ENCODE data around the gene SUGCT.

The SUGCT gene

DNA sequence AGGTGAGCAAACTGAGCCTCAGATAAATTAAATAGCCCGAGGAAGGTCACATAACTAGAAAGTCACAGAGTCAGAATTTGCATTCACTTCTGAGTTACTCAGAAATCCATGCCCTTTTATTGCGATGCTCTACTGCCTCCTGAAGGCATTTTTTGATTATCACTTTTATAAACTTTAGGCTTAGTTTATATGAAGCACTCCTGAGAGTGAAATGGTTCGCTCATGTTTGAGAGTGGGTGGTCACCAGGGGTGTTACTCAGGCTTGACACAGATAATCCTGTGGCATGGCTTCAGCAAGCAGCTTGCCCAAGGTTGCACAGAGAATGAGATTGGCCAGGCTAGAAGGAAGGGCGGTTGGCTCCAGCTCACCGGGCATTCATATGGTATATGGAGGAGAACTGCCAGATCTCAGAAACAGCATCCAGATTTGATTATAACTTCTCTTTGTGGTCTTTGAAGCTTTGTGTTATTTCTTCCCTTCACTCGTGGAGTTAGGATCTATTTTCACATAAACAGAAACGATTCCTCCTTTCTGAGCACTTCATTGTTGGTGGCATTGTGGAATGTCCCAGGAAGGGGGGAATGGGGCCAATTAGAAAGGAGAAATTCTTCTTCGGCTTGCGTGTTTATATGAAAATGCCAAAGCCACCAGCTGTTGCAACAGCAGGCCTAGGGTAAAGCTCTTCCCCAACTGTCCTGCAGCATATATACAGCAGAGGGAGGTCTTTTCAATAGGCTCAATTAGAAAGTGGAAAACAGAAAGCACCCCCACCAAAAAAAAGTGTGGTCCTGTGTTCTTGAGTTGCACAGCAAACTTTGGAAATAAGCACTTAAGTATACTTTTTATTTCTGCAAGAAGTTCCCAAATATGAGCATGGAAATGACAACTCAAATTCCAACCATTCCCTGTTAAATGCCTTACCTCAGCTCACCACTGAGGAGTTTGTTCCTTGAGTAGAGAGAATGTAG, 628.8 kb downstream of the SUGCT start:
- no peak overlapping the region for H3K9ac ChIP-seq
- TF ChIP-seq, protein P1, sequence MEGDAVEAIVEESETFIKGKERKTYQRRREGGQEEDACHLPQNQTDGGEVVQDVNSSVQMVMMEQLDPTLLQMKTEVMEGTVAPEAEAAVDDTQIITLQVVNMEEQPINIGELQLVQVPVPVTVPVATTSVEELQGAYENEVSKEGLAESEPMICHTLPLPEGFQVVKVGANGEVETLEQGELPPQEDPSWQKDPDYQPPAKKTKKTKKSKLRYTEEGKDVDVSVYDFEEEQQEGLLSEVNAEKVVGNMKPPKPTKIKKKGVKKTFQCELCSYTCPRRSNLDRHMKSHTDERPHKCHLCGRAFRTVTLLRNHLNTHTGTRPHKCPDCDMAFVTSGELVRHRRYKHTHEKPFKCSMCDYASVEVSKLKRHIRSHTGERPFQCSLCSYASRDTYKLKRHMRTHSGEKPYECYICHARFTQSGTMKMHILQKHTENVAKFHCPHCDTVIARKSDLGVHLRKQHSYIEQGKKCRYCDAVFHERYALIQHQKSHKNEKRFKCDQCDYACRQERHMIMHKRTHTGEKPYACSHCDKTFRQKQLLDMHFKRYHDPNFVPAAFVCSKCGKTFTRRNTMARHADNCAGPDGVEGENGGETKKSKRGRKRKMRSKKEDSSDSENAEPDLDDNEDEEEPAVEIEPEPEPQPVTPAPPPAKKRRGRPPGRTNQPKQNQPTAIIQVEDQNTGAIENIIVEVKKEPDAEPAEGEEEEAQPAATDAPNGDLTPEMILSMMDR (IDR thresholded peaks at IDR 0.05), result no peak
- no peaks in the 10 kb centered on the region for H3K27me3 ChIP-seq (ENCODE audit: control insufficient read depth, insufficient read depth, low read length)
- no peaks in the 10 kb centered on the region for H3K36me3 ChIP-seq (ENCODE audit: control insufficient read depth, insufficient read depth, low read length)
- H3K79me2 ChIP-seq, result no peaks in the 10 kb centered on the region
- no peak overlapping the region for H3K4me2 ChIP-seq (ENCODE audit: low read length)
- no peaks in the 10 kb centered on the region for H3K9me3 ChIP-seq (ENCODE audit: control insufficient read depth, low read length)
- no peak overlapping the region for H2AFZ ChIP-seq
- H3K4me3 ChIP-seq (ENCODE audit: low read depth, low read length), result no peak overlapping the region
- no peak overlapping the region for H3K27ac ChIP-seq
- no peaks in the 10 kb centered on the region for H3K4me1 ChIP-seq

DNA sequence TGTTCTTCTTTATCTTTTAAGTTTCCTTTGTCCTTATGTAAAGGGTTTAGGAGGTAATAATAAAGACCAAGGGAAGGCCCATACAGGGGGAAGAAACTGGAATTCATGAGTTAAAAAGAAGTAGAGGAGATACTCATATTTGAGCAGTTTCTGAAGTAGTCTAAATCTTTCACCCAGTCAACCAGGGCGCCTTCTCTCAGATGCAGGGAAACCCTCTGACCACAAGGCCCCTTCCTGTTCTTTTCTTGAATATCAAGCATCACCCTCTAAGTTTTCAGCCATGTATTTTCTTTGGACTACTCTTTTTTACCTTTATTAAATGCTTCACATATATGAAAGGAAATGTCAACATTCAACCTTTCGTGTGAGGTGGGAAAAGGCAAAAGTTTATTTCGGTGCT, 630.8 kb downstream of the SUGCT start:
- Histone ChIP-seq H3K79me2 (no peaks in the 10 kb centered on the region), H3K9me3 (ENCODE audit: control insufficient read depth, low read length) (no peaks in the 10 kb centered on the region), H3K36me3 (ENCODE audit: control insufficient read depth, insufficient read depth, low read length) (no peaks in the 10 kb centered on the region), H3K27me3 (ENCODE audit: control insufficient read depth, insufficient read depth, low read length) (no peaks in the 10 kb centered on the region), H3K4me1 (no peaks in the 10 kb centered on the region), H2AFZ (no peak overlapping the region), H3K9ac (no peak overlapping the region), H3K4me3 (ENCODE audit: low read depth, low read length) (no peak overlapping the region), H3K27ac (no peak overlapping the region), H3K4me2 (ENCODE audit: low read length) (no peak overlapping the region)
- TF ChIP-seq, protein P1 (IDR thresholded peaks at IDR 0.05), result no peak

DNA sequence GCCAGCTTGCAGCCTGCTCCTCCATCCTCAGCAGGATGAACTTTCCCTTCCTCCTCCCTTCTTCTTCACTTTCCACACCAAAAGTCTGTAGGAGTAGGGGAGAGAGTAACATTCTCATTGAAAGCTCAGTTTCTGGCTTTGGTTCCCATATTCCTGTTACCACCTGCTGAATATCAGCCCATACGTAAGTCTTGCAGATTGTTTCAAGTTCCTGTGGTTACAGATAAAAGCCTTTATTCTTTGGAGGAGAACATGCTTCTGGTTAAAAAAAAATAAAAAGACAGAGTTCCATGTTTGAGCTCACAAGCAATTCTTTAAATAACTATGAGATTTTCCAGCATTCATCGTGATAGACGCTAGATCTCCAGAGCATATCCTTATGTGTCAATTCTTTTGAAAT, 637.3 kb downstream of the SUGCT start:
- Histone ChIP-seq H3K36me3 (ENCODE audit: control insufficient read depth, insufficient read depth, low read length) (no peaks in the 10 kb centered on the region), H3K9ac (no peak overlapping the region), H3K27me3 (ENCODE audit: control insufficient read depth, insufficient read depth, low read length) (no peaks in the 10 kb centered on the region), H3K9me3 (ENCODE audit: control insufficient read depth, low read length) (no peaks in the 10 kb centered on the region), H2AFZ (no peak overlapping the region), H3K4me3 (ENCODE audit: low read depth, low read length) (no peak overlapping the region), H3K27ac (no peak overlapping the region), H3K4me1 (no peaks in the 10 kb centered on the region), H3K4me2 (ENCODE audit: low read length) (no peak overlapping the region), H3K79me2 (no peaks in the 10 kb centered on the region)
- TF ChIP-seq, protein P1 (IDR thresholded peaks at IDR 0.05), result no peak

DNA sequence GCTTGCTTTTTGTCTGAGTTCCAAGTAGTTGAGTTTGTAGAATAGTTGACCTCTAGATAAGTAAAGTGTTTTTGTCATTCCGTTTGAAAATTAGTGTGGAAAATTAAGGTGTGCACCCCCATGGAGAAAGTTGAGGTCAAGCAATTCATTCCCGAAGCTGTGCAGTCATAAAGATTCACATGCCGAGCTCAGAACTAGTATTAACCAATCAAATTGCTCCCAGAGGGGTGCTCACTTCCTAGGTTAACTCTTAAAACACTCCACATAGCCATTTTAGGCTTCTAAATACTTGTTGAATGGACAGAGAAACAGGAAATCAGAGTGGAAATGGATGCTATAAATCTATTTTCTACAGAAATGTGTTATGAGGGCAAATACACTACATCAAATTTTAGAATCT, 638.9 kb downstream of the SUGCT start:
- Histone ChIP-seq H2AFZ (no peak overlapping the region), H3K4me1 (no peaks in the 10 kb centered on the region), H3K79me2 (no peaks in the 10 kb centered on the region), H3K27me3 (ENCODE audit: control insufficient read depth, insufficient read depth, low read length) (no peaks in the 10 kb centered on the region), H3K4me2 (ENCODE audit: low read length) (no peak overlapping the region), H3K27ac (no peak overlapping the region), H3K9ac (no peak overlapping the region), H3K9me3 (ENCODE audit: control insufficient read depth, low read length) (no peaks in the 10 kb centered on the region), H3K36me3 (ENCODE audit: control insufficient read depth, insufficient read depth, low read length) (no peaks in the 10 kb centered on the region), H3K4me3 (ENCODE audit: low read depth, low read length) (no peak overlapping the region)
- TF ChIP-seq, protein P1 (IDR thresholded peaks at IDR 0.05), result no peak

DNA sequence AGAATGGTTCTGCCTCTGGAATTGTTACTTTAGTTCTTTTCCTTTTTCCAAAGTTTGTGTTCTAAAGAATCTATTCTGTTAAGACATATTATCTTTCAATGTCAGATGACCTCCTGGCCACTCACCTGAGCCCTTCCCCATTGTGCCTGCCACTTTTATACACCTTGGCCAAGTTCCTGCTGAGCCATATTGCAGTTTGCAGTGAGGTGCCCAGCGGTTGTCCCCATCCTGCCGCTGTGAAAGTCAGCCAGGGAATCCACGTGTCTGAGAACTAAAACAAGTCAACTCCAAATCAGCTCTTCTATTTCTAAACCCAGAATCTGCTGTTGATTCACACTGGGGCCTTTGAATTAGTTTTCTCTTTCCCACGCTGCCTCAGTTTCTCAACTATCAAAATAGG, 641.1 kb downstream of the SUGCT start:
- Histone ChIP-seq H3K27ac (no peak overlapping the region), H3K9ac (no peak overlapping the region), H3K27me3 (ENCODE audit: control insufficient read depth, insufficient read depth, low read length) (no peaks in the 10 kb centered on the region), H3K4me2 (ENCODE audit: low read length) (no peak overlapping the region), H3K9me3 (ENCODE audit: control insufficient read depth, low read length) (no peaks in the 10 kb centered on the region), H3K4me3 (ENCODE audit: low read depth, low read length) (no peak overlapping the region), H2AFZ (no peak overlapping the region), H3K36me3 (ENCODE audit: control insufficient read depth, insufficient read depth, low read length) (no peaks in the 10 kb centered on the region), H3K79me2 (no peaks in the 10 kb centered on the region), H3K4me1 (no peaks in the 10 kb centered on the region)
- TF ChIP-seq, protein P1 (IDR thresholded peaks at IDR 0.05), result no peak

All from parathyroid adenoma (tissue), 2 donors.